Uterus (tissue), 2 donors: ENCODE data around the gene SYTL3.

Source experiments
- POLR2A ChIP-seq, 2 donors: fragments of 450-650 bp; IDR thresholded peaks; one replicate each; pipeline ENCODE4 v1.6.1; 2016; ENCODE audit warnings: antibody characterized with exemption in 2 of 2, mild to moderate bottlenecking in 1 of 2, moderate library complexity in 1 of 2
- TF ChIP-seq, protein P1 (sequence below), 4 experiments: fragments of 200-600 bp in 2 of 4; fragments of 450-650 bp in 2 of 4; sonication (generic) in 2 of 4; IDR thresholded peaks; one replicate each; pipeline ENCODE4 v1.5.1; 2016 to 2019; ENCODE audit warnings: antibody characterized with exemption in 4 of 4, mild to moderate bottlenecking in 2 of 4, moderate library complexity in 1 of 4

DNA sequence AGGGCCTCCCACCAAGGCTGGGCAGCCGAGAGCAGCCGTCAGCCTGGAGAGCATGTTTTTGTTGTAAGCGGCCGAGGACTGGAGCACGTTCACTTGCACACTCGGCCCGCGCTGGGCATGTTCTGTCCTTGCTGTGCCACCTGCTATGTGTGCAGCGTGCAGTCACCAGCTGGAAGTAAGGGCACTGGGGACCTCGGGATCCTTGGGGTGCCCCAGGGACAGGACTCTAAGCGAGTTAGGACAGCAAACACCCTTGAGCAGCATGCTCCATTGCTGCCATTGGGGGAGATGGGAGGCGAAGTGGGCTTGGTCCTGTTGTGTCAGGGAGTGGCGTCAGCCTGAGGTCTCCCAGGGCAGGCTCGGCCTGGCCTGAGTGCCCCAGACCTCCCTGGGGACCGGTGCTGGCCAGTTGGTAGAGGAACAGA lies 24.0 kb upstream of the SYTL3 start:
- TF ChIP-seq POLR2A (IDR thresholded peaks at IDR 0.05): no peak
- TF ChIP-seq, protein P1, sequence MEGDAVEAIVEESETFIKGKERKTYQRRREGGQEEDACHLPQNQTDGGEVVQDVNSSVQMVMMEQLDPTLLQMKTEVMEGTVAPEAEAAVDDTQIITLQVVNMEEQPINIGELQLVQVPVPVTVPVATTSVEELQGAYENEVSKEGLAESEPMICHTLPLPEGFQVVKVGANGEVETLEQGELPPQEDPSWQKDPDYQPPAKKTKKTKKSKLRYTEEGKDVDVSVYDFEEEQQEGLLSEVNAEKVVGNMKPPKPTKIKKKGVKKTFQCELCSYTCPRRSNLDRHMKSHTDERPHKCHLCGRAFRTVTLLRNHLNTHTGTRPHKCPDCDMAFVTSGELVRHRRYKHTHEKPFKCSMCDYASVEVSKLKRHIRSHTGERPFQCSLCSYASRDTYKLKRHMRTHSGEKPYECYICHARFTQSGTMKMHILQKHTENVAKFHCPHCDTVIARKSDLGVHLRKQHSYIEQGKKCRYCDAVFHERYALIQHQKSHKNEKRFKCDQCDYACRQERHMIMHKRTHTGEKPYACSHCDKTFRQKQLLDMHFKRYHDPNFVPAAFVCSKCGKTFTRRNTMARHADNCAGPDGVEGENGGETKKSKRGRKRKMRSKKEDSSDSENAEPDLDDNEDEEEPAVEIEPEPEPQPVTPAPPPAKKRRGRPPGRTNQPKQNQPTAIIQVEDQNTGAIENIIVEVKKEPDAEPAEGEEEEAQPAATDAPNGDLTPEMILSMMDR (IDR thresholded peaks at IDR 0.05): no peak
